Epithelial cell of prostate (primary cell): ENCODE data around the gene ADGRG2.
"Not testable (repeated sequence)": the region's sequence is repeated elsewhere in the genome, so short reads cannot be mapped to it uniquely, and the experiment has no call there.

Experiments used
- DNase-seq: peaks from one replicate; pipeline ENCODE4 v3.0.0-alpha.2; 2011; ENCODE audit warnings: low read depth, low spot score
- H3K27ac ChIP-seq: fragments of 450-650 bp; 2 replicates; pipeline ENCODE4 v1.5.1; 2017; ENCODE audit warnings: mild to moderate bottlenecking

The ADGRG2 gene

GRCh38 chrX:19007868-19008267, 114.4 kb downstream of the ADGRG2 start:
- H3K27ac ChIP-seq: no peak overlapping the region
- no peak for DNase-seq

GRCh38 chrX:19007011-19007410, 115.3 kb downstream of the ADGRG2 start:
- no peak overlapping the region for H3K27ac ChIP-seq
- no peak for DNase-seq

GRCh38 chrX:19005909-19006308, 116.4 kb downstream of the ADGRG2 start:
- no peak overlapping the region for H3K27ac ChIP-seq
- DNase-seq: no peak

GRCh38 chrX:19003756-19004155, 118.5 kb downstream of the ADGRG2 start:
- DNase-seq: no peak
- no peak overlapping the region for H3K27ac ChIP-seq

- no peak for DNase-seq
- H3K27ac ChIP-seq: no peak overlapping the region
Observed at GRCh38 chrX:18998653-18999052, 123.6 kb downstream of the ADGRG2 start.

GRCh38 chrX:18997916-18998315, 124.4 kb downstream of the ADGRG2 start:
- no peak for DNase-seq
- no peak overlapping the region for H3K27ac ChIP-seq

GRCh38 chrX:18996536-18996935, 125.7 kb downstream of the ADGRG2 start:
- DNase-seq: no peak
- peak overlapping the region; percentile 97 for H3K27ac ChIP-seq

- no peak for DNase-seq
- peak overlapping the region; percentile 97 for H3K27ac ChIP-seq
Observed at GRCh38 chrX:18995221-18995620, 127.0 kb downstream of the ADGRG2 start.

- H3K27ac ChIP-seq: peak overlapping the region; percentile 97
- DNase-seq: peak; percentile 56
Observed at GRCh38 chrX:18994713-18995112, 127.6 kb downstream of the ADGRG2 start.

- DNase-seq: no peak
- H3K27ac ChIP-seq: peak overlapping the region; percentile 97
Observed at GRCh38 chrX:18992829-18993228, 129.4 kb downstream of the ADGRG2 start.

GRCh38 chrX:18985186-18985435, 137.2 kb downstream of the ADGRG2 start:
- H3K27ac ChIP-seq: peak overlapping the region; percentile 82
- DNase-seq: no peak

GRCh38 chrX:18984381-18985185, 137.7 kb downstream of the ADGRG2 start:
- no peak for DNase-seq
- peak overlapping the region; percentile 82 for H3K27ac ChIP-seq

GRCh38 chrX:18983666-18984380, 138.4 kb downstream of the ADGRG2 start, which contains the start of gene PHKA2:
PHKA2 (minus strand) TSS chrX:18984114; CDS start chrX:18983932, 182 bp downstream.
- DNase-seq: no peak

GRCh38 chrX:18981124-18981807, 141.0 kb downstream of the ADGRG2 start:
- H3K27ac ChIP-seq: no peak overlapping the region
- DNase-seq: no peak

More at GRCh38 chrX:18983666-18984380, 138.4 kb downstream of the ADGRG2 start, which contains the start of gene PHKA2:
- H3K27ac ChIP-seq: peak within 1 kb of the TSS; percentile 82

GRCh38 chrX:18980262-18980661, 142.0 kb downstream of the ADGRG2 start:
- not testable (repeated sequence) for DNase-seq, H3K27ac ChIP-seq

- DNase-seq: no peak
- no peak overlapping the region for H3K27ac ChIP-seq
Observed at GRCh38 chrX:18974993-18975392, 147.3 kb downstream of the ADGRG2 start.

GRCh38 chrX:18973527-18974192, 148.6 kb downstream of the ADGRG2 start:
- no peak for DNase-seq
- H3K27ac ChIP-seq: no peak overlapping the region

GRCh38 chrX:18971506-18971905, 150.8 kb downstream of the ADGRG2 start:
- DNase-seq: no peak
- no peak overlapping the region for H3K27ac ChIP-seq

GRCh38 chrX:18970465-18970864, 151.8 kb downstream of the ADGRG2 start:
- DNase-seq: no peak

GRCh38 chrX:18966624-18967023, 155.6 kb downstream of the ADGRG2 start:
- no peak for DNase-seq
- no peak overlapping the region for H3K27ac ChIP-seq

More at GRCh38 chrX:18970465-18970864, 151.8 kb downstream of the ADGRG2 start:
- H3K27ac ChIP-seq: no peak overlapping the region
